GM13977 (cell line): ENCODE measurements around the gene P2RY11.

Experiments
- DNase-seq: peaks from one replicate; pipeline ENCODE4 v3.0.0; 2012; ENCODE audit warnings: low spot score
- in situ Hi-C: fragments of 300-500 bp; cut with MboI; formaldehyde crosslinking; loops from one replicate; pipeline ENCODE4 v1.12.0; 2022; ENCODE audit warnings: low sequenced_read_pairs, low pct_unique_long_range_greater_than_20kb, mixed read lengths, inconsistent platforms; ENCODE audit not compliant: unreplicated experiment
- TF ChIP-seq, protein P1 (sequence below): IDR thresholded peaks from 2 replicates; pipeline ENCODE4 v1.5.1; 2012; ENCODE audit warnings: mild to moderate bottlenecking, control low read depth; ENCODE audit not compliant: insufficient read depth; ENCODE audit errors: extremely low read depth, missing control alignments

Gene P2RY11

DNA sequence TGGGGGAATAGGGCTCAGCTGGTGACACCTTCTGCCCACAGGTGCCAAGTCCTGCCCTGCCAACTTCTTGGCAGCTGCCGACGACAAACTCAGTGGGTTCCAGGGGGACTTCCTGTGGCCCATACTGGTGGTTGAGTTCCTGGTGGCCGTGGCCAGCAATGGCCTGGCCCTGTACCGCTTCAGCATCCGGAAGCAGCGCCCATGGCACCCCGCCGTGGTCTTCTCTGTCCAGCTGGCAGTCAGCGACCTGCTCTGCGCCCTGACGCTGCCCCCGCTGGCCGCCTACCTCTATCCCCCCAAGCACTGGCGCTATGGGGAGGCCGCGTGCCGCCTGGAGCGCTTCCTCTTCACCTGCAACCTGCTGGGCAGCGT is 2.1 kb downstream of the P2RY11 start:
- in situ Hi-C loops, result no loop called here
- DNase-seq, result no peak
- TF ChIP-seq, protein P1, sequence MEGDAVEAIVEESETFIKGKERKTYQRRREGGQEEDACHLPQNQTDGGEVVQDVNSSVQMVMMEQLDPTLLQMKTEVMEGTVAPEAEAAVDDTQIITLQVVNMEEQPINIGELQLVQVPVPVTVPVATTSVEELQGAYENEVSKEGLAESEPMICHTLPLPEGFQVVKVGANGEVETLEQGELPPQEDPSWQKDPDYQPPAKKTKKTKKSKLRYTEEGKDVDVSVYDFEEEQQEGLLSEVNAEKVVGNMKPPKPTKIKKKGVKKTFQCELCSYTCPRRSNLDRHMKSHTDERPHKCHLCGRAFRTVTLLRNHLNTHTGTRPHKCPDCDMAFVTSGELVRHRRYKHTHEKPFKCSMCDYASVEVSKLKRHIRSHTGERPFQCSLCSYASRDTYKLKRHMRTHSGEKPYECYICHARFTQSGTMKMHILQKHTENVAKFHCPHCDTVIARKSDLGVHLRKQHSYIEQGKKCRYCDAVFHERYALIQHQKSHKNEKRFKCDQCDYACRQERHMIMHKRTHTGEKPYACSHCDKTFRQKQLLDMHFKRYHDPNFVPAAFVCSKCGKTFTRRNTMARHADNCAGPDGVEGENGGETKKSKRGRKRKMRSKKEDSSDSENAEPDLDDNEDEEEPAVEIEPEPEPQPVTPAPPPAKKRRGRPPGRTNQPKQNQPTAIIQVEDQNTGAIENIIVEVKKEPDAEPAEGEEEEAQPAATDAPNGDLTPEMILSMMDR, result no peak

DNA sequence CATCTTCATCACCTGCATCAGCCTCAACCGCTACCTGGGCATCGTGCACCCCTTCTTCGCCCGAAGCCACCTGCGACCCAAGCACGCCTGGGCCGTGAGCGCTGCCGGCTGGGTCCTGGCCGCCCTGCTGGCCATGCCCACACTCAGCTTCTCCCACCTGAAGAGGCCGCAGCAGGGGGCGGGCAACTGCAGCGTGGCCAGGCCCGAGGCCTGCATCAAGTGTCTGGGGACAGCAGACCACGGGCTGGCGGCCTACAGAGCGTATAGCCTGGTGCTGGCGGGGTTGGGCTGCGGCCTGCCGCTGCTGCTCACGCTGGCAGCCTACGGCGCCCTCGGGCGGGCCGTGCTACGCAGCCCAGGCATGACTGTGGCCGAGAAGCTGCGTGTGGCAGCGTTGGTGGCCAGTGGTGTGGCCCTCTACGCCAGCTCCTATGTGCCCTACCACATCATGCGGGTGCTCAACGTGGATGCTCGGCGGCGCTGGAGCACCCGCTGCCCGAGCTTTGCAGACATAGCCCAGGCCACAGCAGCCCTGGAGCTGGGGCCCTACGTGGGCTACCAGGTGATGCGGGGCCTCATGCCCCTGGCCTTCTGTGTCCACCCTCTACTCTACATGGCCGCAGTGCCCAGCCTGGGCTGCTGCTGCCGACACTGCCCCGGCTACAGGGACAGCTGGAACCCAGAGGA is 2.6 kb downstream of the P2RY11 start:
- no peak for DNase-seq
- TF ChIP-seq, protein P1, result no peak
- in situ Hi-C loops, result no loop called here

DNA sequence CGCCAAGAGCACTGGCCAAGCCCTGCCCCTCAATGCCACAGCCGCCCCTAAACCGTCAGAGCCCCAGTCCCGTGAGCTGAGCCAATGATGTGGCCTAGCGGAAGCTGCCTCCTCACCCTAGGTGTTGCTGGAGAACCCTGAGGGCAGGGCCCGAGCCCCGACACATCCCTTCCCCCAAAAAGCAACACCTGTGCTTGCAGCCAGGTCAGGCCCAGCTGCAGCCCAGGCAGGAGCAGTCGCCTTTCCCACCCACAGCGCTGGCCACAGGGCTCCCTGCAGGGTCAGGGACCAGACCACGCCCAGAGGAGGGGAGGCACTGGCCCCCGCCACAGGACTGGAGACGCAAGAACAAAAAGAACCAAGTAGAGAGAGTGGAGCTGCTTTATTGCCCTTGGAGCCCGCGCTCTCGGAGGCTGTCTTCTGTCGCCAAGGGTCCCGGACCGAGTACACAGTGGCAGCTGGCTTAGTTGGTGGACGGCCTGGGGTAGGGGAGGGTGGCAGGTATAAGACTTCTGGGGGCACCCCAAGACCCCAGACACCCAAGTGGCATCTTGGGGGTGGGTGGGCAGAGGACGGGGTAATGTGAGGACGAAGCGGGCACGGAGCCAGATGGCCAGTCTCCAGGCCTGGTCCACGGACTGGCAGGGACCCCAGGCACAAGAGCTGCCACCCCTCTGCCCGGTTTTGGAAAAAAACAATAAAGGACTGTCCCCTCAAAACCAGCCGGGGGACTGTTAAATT is 3.3 kb downstream of the P2RY11 start:
- in situ Hi-C loops, result no loop called here
- TF ChIP-seq, protein P1, result no peak
- no peak for DNase-seq

DNA sequence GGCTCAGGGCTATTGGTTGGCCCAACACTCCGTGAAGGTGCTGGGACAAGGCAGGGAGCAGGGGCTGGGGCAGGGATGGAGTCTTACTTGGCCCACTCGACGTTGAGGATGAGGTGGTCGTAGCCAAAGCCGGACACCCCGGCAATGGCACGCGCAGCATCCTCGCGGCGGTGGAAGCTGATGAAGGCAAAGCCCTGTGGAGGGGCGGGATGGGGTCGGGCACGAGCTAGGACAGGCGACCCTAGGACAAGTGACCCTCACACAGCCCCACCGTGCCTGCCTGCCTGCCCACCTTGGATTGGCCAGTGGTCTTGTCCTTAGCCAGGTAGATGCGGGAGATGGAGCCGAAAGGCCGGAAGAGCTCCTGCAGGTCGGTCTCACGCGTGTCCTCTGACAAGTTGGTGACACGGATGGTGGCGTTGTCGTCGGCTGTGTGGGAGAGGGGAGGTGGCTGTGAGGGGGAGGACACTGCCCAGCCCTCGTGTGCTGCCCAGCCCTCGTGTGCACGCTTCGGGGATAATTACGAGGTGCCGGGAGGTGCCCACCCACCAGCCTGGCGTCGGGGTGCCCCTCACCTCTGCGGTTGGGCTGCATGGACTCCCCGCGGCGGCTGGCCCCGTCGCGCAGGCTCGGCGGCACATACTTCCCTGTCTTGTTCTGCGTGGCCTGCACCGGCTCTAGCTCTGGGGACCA is 4.0 kb downstream of the P2RY11 start:
- DNase-seq, result no peak
- in situ Hi-C loops, result no loop called here
- TF ChIP-seq, protein P1, result no peak

DNA sequence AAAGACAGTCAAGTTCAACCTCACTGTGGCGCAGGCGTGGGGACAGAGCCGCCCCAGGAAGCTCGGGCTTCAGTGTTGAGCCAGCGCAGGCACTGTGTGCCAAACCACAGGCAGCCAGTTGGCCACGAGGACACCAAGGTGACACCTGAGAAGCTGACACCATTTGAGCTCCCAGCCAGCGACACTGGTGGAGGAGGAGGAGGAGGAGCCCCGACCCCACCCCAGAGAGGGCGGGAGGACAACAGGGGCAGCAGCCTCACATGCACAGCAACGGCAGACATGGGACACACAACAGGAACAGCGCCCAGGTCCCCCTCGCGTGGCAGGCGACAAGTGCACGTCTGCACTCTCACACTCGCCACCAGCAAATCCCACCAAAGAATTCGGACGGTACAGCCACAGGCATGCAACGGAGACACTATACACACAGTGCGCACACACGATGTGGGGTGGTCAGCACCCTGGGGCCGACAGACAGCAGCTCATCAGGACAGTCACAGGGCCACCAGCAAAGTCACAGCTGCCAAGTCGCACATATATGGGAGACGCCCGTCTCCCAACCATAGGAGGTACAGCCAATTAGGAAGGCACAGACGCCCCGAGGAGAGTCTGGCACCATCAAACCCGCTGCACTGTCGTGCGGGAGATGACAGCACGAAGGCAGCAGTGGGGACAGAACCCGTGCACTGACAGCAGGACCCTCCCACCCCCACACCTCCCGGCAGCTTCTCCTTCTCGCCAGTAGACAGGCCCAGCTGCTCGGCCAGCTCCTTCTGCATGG is 4.8 kb downstream of the P2RY11 start:
- no peak for DNase-seq
- TF ChIP-seq, protein P1, result no peak
- in situ Hi-C loops, result no loop called here
